ENCODE measurements around the gene RABGAP1L.
A peak's percentile ranks its signal among the peaks of the same experiment; 100 is the strongest.
"Not testable (repeated sequence)": the region's sequence is repeated elsewhere in the genome, so short reads cannot be mapped to it uniquely, and the experiment has no call there.

The RABGAP1L gene

GRCh38 chr1:174221681-174222080 is 62.4 kb downstream of the RABGAP1L start:
- no peak for DNase-seq (ENCODE audit: low read depth)
- TF ChIP-seq POLR2A (IDR thresholded peaks at IDR 0.05; ENCODE audit: extremely low read depth, insufficient read length) (no peak), MYC (IDR thresholded peaks at IDR 0.05; ENCODE audit: low read depth, low read length) (no peak), CTCF (IDR thresholded peaks at IDR 0.05; ENCODE audit: low read depth, low read length) (no peak), MAX (IDR thresholded peaks at IDR 0.05; ENCODE audit: low read depth, low read length) (no peak)
- H3K4me3 ChIP-seq (ENCODE audit: low read depth, low read length), result no peak overlapping the region

- no peak overlapping the region for H3K4me3 ChIP-seq (ENCODE audit: low read depth, low read length)
- no peak for DNase-seq (ENCODE audit: low read depth)
- TF ChIP-seq MYC (IDR thresholded peaks at IDR 0.05; ENCODE audit: low read depth, low read length), result no peak
- no peak for TF ChIP-seq MAX (IDR thresholded peaks at IDR 0.05; ENCODE audit: low read depth, low read length)
- no peak for TF ChIP-seq POLR2A (IDR thresholded peaks at IDR 0.05; ENCODE audit: extremely low read depth, insufficient read length)
- no peak for TF ChIP-seq CTCF (IDR thresholded peaks at IDR 0.05; ENCODE audit: low read depth, low read length)
These were observed 63.0 kb downstream of the RABGAP1L start for GRCh38 chr1:174222166-174222949.

GRCh38 chr1:174224641-174225040 is 65.3 kb downstream of the RABGAP1L start:
- TF ChIP-seq MAX (IDR thresholded peaks at IDR 0.05; ENCODE audit: low read depth, low read length), result no peak
- no peak for DNase-seq (ENCODE audit: low read depth)

GRCh38 chr1:174225499-174226204 is 66.3 kb downstream of the RABGAP1L start:
- H3K4me3 ChIP-seq (ENCODE audit: low read depth, low read length), result no peak overlapping the region
- TF ChIP-seq POLR2A (IDR thresholded peaks at IDR 0.05; ENCODE audit: extremely low read depth, insufficient read length) (no peak), CTCF (IDR thresholded peaks at IDR 0.05; ENCODE audit: low read depth, low read length) (no peak), MAX (IDR thresholded peaks at IDR 0.05; ENCODE audit: low read depth, low read length) (no peak), MYC (IDR thresholded peaks at IDR 0.05; ENCODE audit: low read depth, low read length) (no peak)

More at GRCh38 chr1:174224641-174225040, 65.3 kb downstream of the RABGAP1L start:
- H3K4me3 ChIP-seq (ENCODE audit: low read depth, low read length), result no peak overlapping the region

GRCh38 chr1:174230399-174230798 is 71.1 kb downstream of the RABGAP1L start:
- TF ChIP-seq POLR2A (IDR thresholded peaks at IDR 0.05; ENCODE audit: extremely low read depth, insufficient read length), result no peak
- no peak for TF ChIP-seq MYC (IDR thresholded peaks at IDR 0.05; ENCODE audit: low read depth, low read length)
- TF ChIP-seq MAX (IDR thresholded peaks at IDR 0.05; ENCODE audit: low read depth, low read length), result no peak
- no peak for TF ChIP-seq CTCF (IDR thresholded peaks at IDR 0.05; ENCODE audit: low read depth, low read length)
- no peak for DNase-seq (ENCODE audit: low read depth)
- H3K4me3 ChIP-seq (ENCODE audit: low read depth, low read length), result no peak overlapping the region

More at GRCh38 chr1:174225499-174226204, 66.3 kb downstream of the RABGAP1L start:
- no peak for DNase-seq (ENCODE audit: low read depth)

- no peak overlapping the region for H3K4me3 ChIP-seq (ENCODE audit: low read depth, low read length)
- DNase-seq (ENCODE audit: low read depth), result peak; percentile 7
- TF ChIP-seq CTCF (IDR thresholded peaks at IDR 0.05; ENCODE audit: low read depth, low read length) (no peak), MYC (IDR thresholded peaks at IDR 0.05; ENCODE audit: low read depth, low read length) (no peak), POLR2A (IDR thresholded peaks at IDR 0.05; ENCODE audit: extremely low read depth, insufficient read length) (no peak), MAX (IDR thresholded peaks at IDR 0.05; ENCODE audit: low read depth, low read length) (no peak)
These were observed 73.4 kb downstream of the RABGAP1L start for GRCh38 chr1:174232761-174233160.

GRCh38 chr1:174238845-174239501 is 79.7 kb downstream of the RABGAP1L start:
- not testable (repeated sequence) for DNase-seq (ENCODE audit: low read depth); H3K4me3 ChIP-seq (ENCODE audit: low read depth, low read length)
